ENCODE data around the gene CHST6. TPM values are rescaled to one million over a fixed set of nuclear protein-coding genes. Genes with fewer than 3 reads are reported as not detected.
A peak's percentile ranks its signal among the peaks of the same experiment; 100 is the strongest.

The CHST6 gene
- total RNA-seq, 3 donors from 2014 or later: under 0.01 to 0.44 TPM; not detected in 1

DNA sequence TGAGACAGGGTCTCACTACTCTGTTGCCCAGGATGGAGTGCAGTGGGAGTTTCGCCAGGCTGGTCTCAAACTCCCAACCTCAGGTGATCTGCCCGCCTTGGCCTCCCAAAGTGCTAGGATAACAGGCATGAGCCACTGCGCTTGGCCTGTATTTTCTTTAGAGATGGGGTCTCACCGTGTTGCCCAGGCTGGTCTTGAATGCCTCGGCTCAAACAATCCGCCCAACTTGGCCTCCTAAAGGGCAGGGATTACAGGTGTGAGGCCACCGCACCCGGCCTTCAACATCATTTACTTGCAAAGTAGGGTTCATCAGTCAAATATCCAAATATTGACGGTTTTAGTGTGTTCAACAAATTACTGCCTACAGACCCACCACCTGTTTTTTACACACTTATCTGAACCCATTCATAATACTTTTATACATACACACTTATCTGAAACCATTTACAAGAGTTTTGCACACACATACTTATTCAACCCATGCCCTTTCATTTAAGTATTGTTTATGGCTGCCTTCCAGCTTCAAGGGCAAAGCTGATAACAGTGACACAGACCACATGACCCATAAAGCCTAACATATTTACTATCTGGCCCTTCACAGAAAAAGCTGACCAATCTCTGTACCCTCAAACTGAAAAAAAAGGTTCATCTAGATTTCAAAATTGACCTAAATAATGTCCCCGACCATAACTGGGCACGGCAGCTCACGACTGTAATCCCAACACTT is 42.6 kb downstream of the CHST6 start:
- no peak overlapping the region for H3K27ac ChIP-seq
- no peaks in the 10 kb centered on the region for H3K9me3 ChIP-seq
- TF ChIP-seq POLR2AphosphoS5 (IDR thresholded peaks at IDR 0.05) (no peak), POLR2A (IDR thresholded peaks at IDR 0.05) (no peak)
- TF ChIP-seq, protein P1, sequence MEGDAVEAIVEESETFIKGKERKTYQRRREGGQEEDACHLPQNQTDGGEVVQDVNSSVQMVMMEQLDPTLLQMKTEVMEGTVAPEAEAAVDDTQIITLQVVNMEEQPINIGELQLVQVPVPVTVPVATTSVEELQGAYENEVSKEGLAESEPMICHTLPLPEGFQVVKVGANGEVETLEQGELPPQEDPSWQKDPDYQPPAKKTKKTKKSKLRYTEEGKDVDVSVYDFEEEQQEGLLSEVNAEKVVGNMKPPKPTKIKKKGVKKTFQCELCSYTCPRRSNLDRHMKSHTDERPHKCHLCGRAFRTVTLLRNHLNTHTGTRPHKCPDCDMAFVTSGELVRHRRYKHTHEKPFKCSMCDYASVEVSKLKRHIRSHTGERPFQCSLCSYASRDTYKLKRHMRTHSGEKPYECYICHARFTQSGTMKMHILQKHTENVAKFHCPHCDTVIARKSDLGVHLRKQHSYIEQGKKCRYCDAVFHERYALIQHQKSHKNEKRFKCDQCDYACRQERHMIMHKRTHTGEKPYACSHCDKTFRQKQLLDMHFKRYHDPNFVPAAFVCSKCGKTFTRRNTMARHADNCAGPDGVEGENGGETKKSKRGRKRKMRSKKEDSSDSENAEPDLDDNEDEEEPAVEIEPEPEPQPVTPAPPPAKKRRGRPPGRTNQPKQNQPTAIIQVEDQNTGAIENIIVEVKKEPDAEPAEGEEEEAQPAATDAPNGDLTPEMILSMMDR (IDR thresholded peaks at IDR 0.05): no peak
- H3K4me1 ChIP-seq: no peaks in the 10 kb centered on the region
- no peaks in the 10 kb centered on the region for H3K27me3 ChIP-seq
- H3K4me3 ChIP-seq: no peak overlapping the region
- no peak for DNase-seq (ENCODE audit: low spot score in 2 of 2)
- no peaks in the 10 kb centered on the region for H3K36me3 ChIP-seq
- intact Hi-C loops (cut with DNase I; ENCODE audit: low total_unique reads): no loop called here

DNA sequence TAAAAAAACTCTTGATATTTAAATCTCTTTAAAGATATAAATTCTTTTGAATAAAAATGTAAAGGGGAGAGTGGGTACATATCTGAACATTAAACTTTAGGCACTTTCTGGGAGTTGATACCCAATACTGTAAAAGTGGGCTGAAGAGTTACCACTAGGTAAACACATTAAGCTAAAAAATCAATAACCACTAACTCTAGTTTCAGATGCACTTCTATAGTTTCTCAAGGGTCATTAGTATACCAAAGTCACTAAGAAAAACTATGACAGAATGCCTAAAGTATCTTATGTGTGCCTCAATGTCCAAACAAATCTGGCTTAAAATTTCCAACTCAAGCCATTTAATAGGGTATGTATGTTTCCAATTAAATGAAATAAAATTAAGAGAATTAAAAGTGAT is 48.8 kb downstream of the CHST6 start:
- Histone ChIP-seq H3K4me3 (no peak overlapping the region), H3K4me1 (no peaks in the 10 kb centered on the region), H3K36me3 (no peaks in the 10 kb centered on the region), H3K27me3 (no peaks in the 10 kb centered on the region), H3K9me3 (no peaks in the 10 kb centered on the region), H3K27ac (no peak overlapping the region)
- no peak for TF ChIP-seq POLR2AphosphoS5 (IDR thresholded peaks at IDR 0.05)
- TF ChIP-seq POLR2A (IDR thresholded peaks at IDR 0.05): no peak
- TF ChIP-seq, protein P1 (IDR thresholded peaks at IDR 0.05): no peak
- intact Hi-C loops (cut with DNase I; ENCODE audit: low total_unique reads): no loop called here
- DNase-seq (ENCODE audit: low spot score in 2 of 2): no peak

DNA sequence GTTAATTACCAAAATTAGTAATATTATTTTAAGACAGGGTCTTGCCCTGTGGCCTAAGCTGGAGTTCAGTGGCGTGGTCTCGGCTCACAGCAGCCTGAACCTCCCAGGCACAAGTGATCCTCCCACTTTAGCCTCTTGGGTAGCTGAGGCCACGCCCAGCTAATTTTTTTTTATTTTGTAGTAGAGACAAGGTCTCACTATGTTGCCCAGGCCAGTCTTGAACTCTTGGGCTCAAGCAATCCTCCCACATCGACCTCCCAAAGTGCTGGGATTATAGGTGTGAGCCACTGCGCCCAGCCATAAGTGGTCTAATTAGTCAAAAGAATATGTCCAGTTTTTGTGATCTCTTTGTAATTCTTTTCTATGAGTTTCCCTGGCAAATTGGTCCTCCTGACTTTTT is 49.9 kb downstream of the CHST6 start:
- no peak overlapping the region for H3K4me3 ChIP-seq
- H3K9me3 ChIP-seq: no peaks in the 10 kb centered on the region
- no peak overlapping the region for H3K27ac ChIP-seq
- H3K27me3 ChIP-seq: no peaks in the 10 kb centered on the region
- H3K4me1 ChIP-seq: no peaks in the 10 kb centered on the region
- DNase-seq (ENCODE audit: low spot score in 2 of 2): no peak
- TF ChIP-seq POLR2A (IDR thresholded peaks at IDR 0.05): no peak
- TF ChIP-seq POLR2AphosphoS5 (IDR thresholded peaks at IDR 0.05): no peak
- TF ChIP-seq, protein P1 (IDR thresholded peaks at IDR 0.05): no peak
- intact Hi-C loops (cut with DNase I; ENCODE audit: low total_unique reads): no loop called here
- no peaks in the 10 kb centered on the region for H3K36me3 ChIP-seq

DNA sequence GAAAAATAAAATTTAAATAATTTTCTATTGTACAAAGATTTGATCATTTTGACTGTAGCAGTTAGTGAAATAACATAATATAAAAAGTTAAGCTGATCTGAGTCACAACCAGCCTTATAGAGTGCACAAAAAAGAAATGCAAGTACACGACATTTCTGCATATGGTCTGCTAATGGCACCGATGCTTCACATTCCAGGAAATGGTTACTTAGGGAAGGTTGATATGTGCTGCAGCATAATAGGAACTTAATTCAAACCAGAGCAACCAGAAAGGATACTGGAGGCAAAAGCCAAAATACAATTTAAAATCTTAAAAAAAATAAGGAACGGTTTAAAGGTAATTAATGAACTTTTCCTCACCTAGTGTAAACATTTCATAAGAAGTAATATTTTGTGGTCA is 51.9 kb downstream of the CHST6 start:
- intact Hi-C loops (cut with DNase I; ENCODE audit: low total_unique reads): no loop called here
- no peak overlapping the region for H3K27ac ChIP-seq
- no peak for DNase-seq (ENCODE audit: low spot score in 2 of 2)
- no peaks in the 10 kb centered on the region for H3K4me1 ChIP-seq
- H3K36me3 ChIP-seq: no peaks in the 10 kb centered on the region
- no peaks in the 10 kb centered on the region for H3K9me3 ChIP-seq
- no peak overlapping the region for H3K4me3 ChIP-seq
- no peaks in the 10 kb centered on the region for H3K27me3 ChIP-seq
- TF ChIP-seq, protein P1 (IDR thresholded peaks at IDR 0.05): no peak
- TF ChIP-seq POLR2AphosphoS5 (IDR thresholded peaks at IDR 0.05) (no peak), POLR2A (IDR thresholded peaks at IDR 0.05) (no peak)

DNA sequence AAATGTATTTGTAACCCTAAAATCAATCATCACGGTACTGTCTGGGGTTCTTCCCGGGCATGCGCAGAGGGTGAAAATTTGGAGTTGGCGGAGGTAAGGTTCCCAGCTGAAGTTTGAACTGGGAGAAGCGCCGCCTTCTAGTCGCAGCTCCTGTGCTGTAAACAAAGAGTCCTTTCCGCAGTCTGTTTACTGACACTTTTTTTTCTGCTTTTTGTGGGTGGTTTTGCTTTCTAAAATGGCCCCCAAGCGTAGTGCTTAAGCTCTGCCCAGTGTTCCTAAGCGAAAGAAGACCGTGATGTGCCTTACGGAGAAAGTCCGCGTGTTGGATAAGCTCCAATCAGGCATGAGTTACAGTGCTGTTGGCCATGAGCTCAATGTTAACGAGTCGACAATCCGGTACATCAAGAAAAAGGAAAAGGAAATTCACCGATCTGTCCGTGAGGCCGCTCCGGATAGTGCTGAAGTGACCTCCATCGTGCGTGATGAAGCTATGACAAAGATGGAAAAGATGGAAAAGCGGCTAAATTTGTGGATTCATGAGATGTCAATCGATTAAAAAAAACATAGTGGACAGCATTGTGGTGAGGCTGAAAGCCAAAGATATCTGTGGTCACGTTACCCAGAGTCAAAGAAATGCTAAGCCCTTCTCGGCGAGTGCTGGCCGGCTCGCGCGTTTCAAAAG is 61.4 kb downstream of the CHST6 start:
- intact Hi-C loops (cut with DNase I; ENCODE audit: low total_unique reads): loop anchor here (2.0 kb wide), 1 partner anchor 53 kb away; no protein-coding TSS in a partner anchor
- peak; percentile 62 to 79 for DNase-seq (ENCODE audit: low spot score in 2 of 2)
- Histone ChIP-seq H3K4me3 (peak overlapping the region; percentile 71 to 99 (median 88)), H3K4me1 (no peaks in the 10 kb centered on the region), H3K9me3 (no peaks in the 10 kb centered on the region), H3K27me3 (no peaks in the 10 kb centered on the region), H3K27ac (peak overlapping the region; percentile 96 to 99), H3K36me3 (no peaks in the 10 kb centered on the region)
- TF ChIP-seq POLR2A (IDR thresholded peaks at IDR 0.05): peak; percentile 27
- TF ChIP-seq, protein P1 (IDR thresholded peaks at IDR 0.05): no peak
- TF ChIP-seq POLR2AphosphoS5 (IDR thresholded peaks at IDR 0.05): peak; percentile 46 to 66 (median 57)

Measured in breast epithelium (tissue), 4 donors.